ENCODE data around the gene PLEKHA7.

DNA sequence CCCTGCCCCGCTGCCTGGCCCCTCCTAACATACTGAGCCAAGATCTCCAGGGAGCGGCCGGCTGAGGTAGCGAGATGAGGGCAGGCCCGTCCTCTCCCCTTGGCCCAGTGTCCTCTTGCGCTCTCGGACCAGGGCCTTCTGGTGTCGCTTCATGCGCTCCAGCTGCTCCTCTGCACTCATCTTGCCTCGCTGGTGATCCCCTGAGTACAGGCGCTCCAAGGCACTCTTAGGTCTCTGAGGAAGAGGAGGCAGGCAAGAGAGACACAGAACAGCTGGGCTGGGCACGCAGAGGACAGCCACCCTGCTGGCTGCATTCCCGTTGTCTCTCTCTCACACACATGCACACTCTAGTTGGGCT lies 225.2 kb downstream of the PLEKHA7 start:
- TF ChIP-seq, protein P1, sequence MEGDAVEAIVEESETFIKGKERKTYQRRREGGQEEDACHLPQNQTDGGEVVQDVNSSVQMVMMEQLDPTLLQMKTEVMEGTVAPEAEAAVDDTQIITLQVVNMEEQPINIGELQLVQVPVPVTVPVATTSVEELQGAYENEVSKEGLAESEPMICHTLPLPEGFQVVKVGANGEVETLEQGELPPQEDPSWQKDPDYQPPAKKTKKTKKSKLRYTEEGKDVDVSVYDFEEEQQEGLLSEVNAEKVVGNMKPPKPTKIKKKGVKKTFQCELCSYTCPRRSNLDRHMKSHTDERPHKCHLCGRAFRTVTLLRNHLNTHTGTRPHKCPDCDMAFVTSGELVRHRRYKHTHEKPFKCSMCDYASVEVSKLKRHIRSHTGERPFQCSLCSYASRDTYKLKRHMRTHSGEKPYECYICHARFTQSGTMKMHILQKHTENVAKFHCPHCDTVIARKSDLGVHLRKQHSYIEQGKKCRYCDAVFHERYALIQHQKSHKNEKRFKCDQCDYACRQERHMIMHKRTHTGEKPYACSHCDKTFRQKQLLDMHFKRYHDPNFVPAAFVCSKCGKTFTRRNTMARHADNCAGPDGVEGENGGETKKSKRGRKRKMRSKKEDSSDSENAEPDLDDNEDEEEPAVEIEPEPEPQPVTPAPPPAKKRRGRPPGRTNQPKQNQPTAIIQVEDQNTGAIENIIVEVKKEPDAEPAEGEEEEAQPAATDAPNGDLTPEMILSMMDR (IDR thresholded peaks at IDR 0.05) = no peak
- TF ChIP-seq ZFX (IDR thresholded peaks at IDR 0.05; ENCODE audit: borderline replicate concordance) = no peak
